Measurements from ENCODE around the gene RAB26. TPM values are rescaled to one million over a fixed set of nuclear protein-coding genes. Genes with fewer than 3 reads are reported as not detected.
A peak's percentile ranks its signal among the peaks of the same experiment; 100 is the strongest.

The RAB26 gene
- total and polyA plus RNA-seq, 2 of the 13 experiments (the other 11 are each of a cell fraction or from before 2014, with no cell fraction given): 0.86 to 3.6 TPM

- TF ChIP-seq AGO2 (optimal IDR thresholded peaks at IDR 0.05; ENCODE audit: low read depth, low read length): no peak
- no peak for TF ChIP-seq PITX1 (CRISPR knock-in tag; IDR thresholded peaks at IDR 0.05)
- TF ChIP-seq ZNF234 (CRISPR knock-in tag; conservative IDR thresholded peaks at IDR 0.05): no peak
- TF ChIP-seq MIXL1 (CRISPR knock-in tag; IDR thresholded peaks at IDR 0.05): no peak
- TF ChIP-seq PAX8 (CRISPR knock-in tag; IDR thresholded peaks at IDR 0.05; ENCODE audit: borderline replicate concordance): peak; percentile 49; the same call in 1 of the 2 replicates
- TF ChIP-seq PAXIP1 (CRISPR knock-in tag; conservative IDR thresholded peaks at IDR 0.05): peak; percentile 49
- TF ChIP-seq TIGD3 (CRISPR knock-in tag; IDR thresholded peaks at IDR 0.05; ENCODE audit: borderline replicate concordance): no peak
- no peak for TF ChIP-seq ZNF772 (CRISPR knock-in tag; IDR thresholded peaks at IDR 0.05)
- no peak for TF ChIP-seq ZNF782 (CRISPR knock-in tag; IDR thresholded peaks at IDR 0.05; ENCODE audit: borderline replicate concordance)
- TF ChIP-seq RAD21 (CRISPR knock-in tag; IDR thresholded peaks at IDR 0.05): 0 out of 2 replicates have a peak, but pooled peaks have one; percentile 13
- no peak for TF ChIP-seq ZNF784 (CRISPR knock-in tag; IDR thresholded peaks at IDR 0.05; ENCODE audit: borderline replicate concordance)
- TF ChIP-seq KDM2A (CRISPR knock-in tag; IDR thresholded peaks at IDR 0.05; ENCODE audit: borderline replicate concordance, low read depth): no peak
- no peak for TF ChIP-seq THAP8 (CRISPR knock-in tag; IDR thresholded peaks at IDR 0.05; ENCODE audit: borderline replicate concordance)
- peak; percentile 11 for TF ChIP-seq ZNF883 (CRISPR knock-in tag; IDR thresholded peaks at IDR 0.05; ENCODE audit: not compliant biosample characterization)
- TF ChIP-seq USF2 (IDR thresholded peaks at IDR 0.05; ENCODE audit: low read depth, low read length): no peak
- no peak for TF ChIP-seq USF2 (CRISPR knock-in tag; IDR thresholded peaks at IDR 0.05; ENCODE audit: borderline replicate concordance)
- 0 out of 2 replicates have a peak, but pooled peaks have one; percentile 56 for TF ChIP-seq ZSCAN12 (CRISPR knock-in tag; IDR thresholded peaks at IDR 0.05)
- peak; percentile 29; the same call in 1 of the 2 replicates for TF ChIP-seq HNRNPL (IDR thresholded peaks at IDR 0.05; ENCODE audit: low read depth, low read length)
- peak; percentile 61; the same call in 1 of the 2 replicates for TF ChIP-seq SPEN (CRISPR knock-in tag; IDR thresholded peaks at IDR 0.05; ENCODE audit: low read depth)
- no peak for TF ChIP-seq DDIT3 (CRISPR knock-in tag; IDR thresholded peaks at IDR 0.05)
Measured at GRCh38 chr16:2190002-2190658, 41.7 kb downstream of the RAB26 start (continued).
